ENCODE results near the gene MCFD2. TPM values are rescaled to one million over a fixed set of nuclear protein-coding genes. Genes with fewer than 3 reads are reported as not detected.

Gene MCFD2
- polyA plus RNA-seq, 1 of the 3 experiments (the other 2 are of a cell fraction): 88.2 TPM

Small RNAs within 50 kb of the gene (small RNA-seq; reads per million reads assigned to genes)
- gene AC093732.2: 0 reads per million in 7 experiments

Other genes with a start within 250 kb of the MCFD2 start
- 23.1 and 29.0 TPM in 2 replicates for gene SOCS5, start 216.5 kb downstream of the MCFD2 start, polyA plus RNA-seq (2012; rRNA removed)
- gene TTC7A, start 25.4 kb upstream of the MCFD2 start, polyA plus RNA-seq (2012; rRNA removed): 9.3 and 12.8 TPM in 2 replicates
- gene STPG4, start 239.5 kb upstream of the MCFD2 start, polyA plus RNA-seq (2012; rRNA removed): 0.20 and 0.21 TPM in 2 replicates

All from SK-N-SH (cell line).